Lower leg skin (tissue), 4 donors: ENCODE measurements around the gene OR5D16. TPM values are rescaled to one million over a fixed set of nuclear protein-coding genes. Genes with fewer than 3 reads are reported as not detected.
"Not testable (repeated sequence)": the region's sequence is repeated elsewhere in the genome, so short reads cannot be mapped to it uniquely, and the experiment has no call there.

Experiments
- DNase-seq, 2 donors: peaks; one replicate each; pipeline ENCODE4 v3.0.0-alpha.2; 2019; ENCODE audit warnings: low spot score in 2 of 2
- H3K4me3 ChIP-seq: fragments of 200-600 bp; sonication (generic); 2 replicates; pipeline ENCODE4 v1.5.1; 2017; ENCODE audit warnings: mild to moderate bottlenecking, low read depth; ENCODE audit not compliant: poor library complexity, severe bottlenecking
- WGBS, 2 donors: methylation state at CpG; one replicate each; pipeline ENCODE4 v1.1.5; 2018; 5-methylcytosine and 5-hydroxymethylcytosine counted together
- intact Hi-C: fragments of 100-400 bp; cut with DNase I; formaldehyde crosslinking; loops from one replicate; pipeline ENCODE4 v1.15.0; 2023; ENCODE audit warnings: low total_unique reads
- total RNA-seq, 4 donors: library from RNA; depleted of rRNA; stranded (reverse); fragments of >200 nt; gene quantifications; one replicate each; pipeline ENCODE4 v1.1.0, GENCODE V29; 2016

OR5D16 gene
- total RNA-seq, 4 donors from 2014 or later = not detected

- intact Hi-C loops, DNase-seq, H3K4me3 ChIP-seq: not testable (repeated sequence)
- 77 to 78% methylated on average over 1 of the region's 1 CpG for WGBS, 2 donors
Measured at GRCh38 chr11:55882997-55883396, 44.4 kb downstream of the OR5D16 start, which contains the start of gene TRIM51. Gene TRIM51 (plus strand): TSS chr11:55883297. CDS start chr11:55885429, 2,132 bp downstream.

DNA sequence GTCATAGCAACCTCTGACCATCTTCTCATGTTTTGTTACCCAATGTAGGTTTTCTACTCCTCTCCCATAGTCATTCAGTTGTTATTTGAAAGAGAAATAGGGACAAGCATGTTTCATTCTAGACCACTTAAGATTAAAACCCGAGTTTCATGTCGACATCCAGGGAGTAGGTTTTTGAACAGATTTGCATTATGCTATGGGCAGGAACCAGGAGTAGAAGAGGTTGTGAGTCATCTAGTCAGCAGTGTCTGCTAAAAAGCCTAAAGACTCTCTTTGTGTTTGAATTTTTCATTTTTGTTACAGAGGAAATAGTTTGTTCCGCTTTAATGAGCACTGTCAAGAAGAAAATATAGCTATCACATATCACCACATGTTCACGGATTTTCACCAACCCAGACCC is 46.4 kb downstream of the OR5D16 start:
- H3K4me3 ChIP-seq, intact Hi-C loops, DNase-seq: not testable (repeated sequence)
- WGBS, 2 donors = 84 to 88% methylated on average over 4 of the region's 4 CpGs

DNA sequence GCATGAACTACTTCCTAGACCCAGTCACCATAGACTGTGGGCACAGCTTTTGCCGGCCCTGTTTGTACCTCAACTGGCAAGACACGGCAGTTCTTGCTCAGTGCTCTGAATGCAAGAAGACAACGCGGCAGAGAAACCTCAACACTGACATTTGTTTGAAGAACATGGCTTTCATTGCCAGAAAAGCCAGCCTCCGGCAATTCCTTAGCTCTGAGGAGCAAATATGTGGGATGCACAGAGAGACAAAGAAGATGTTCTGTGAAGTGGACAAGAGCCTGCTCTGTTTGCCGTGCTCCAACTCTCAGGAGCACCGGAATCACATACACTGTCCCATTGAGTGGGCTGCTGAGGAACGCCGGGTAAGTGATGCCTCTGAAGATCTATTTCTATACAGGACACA is 46.9 kb downstream of the OR5D16 start:
- intact Hi-C loops, H3K4me3 ChIP-seq, DNase-seq: not testable (repeated sequence)
- 87 to 96% methylated on average over 9 of the region's 9 CpGs for WGBS, 2 donors

Other genes starting within 250 kb of the OR5D16 start
- gene OR4C11, start 231.1 kb upstream of the OR5D16 start, total RNA-seq = not detected
- gene OR4P4, start 203.6 kb upstream of the OR5D16 start, total RNA-seq = not detected
- gene OR4S2, start 190.4 kb upstream of the OR5D16 start, total RNA-seq = not detected
- gene OR4C6, start 176.6 kb upstream of the OR5D16 start, total RNA-seq = not detected
- gene OR5D13, start 65.3 kb upstream of the OR5D16 start, total RNA-seq = not detected
- gene OR5D14, start 43.2 kb upstream of the OR5D16 start, total RNA-seq = not detected
- gene OR5L1, start 27.4 kb upstream of the OR5D16 start, total RNA-seq = not detected
- not detected for gene OR5D18, start 19.1 kb upstream of the OR5D16 start, total RNA-seq
- gene OR5L2, start 11.5 kb upstream of the OR5D16 start, total RNA-seq = not detected
- not detected for gene TRIM51, start 44.5 kb downstream of the OR5D16 start, total RNA-seq
- not detected for gene OR5W2, start 75.8 kb downstream of the OR5D16 start, total RNA-seq
- not detected for gene OR5I1, start 97.6 kb downstream of the OR5D16 start, total RNA-seq
- gene OR10AG1, start 131.2 kb downstream of the OR5D16 start, total RNA-seq = not detected
- gene OR5F1, start 155.9 kb downstream of the OR5D16 start, total RNA-seq = not detected
- not detected for gene OR5AS1, start 188.9 kb downstream of the OR5D16 start, total RNA-seq